ENCODE results near the gene TUBA8.

TUBA8 gene

DNA sequence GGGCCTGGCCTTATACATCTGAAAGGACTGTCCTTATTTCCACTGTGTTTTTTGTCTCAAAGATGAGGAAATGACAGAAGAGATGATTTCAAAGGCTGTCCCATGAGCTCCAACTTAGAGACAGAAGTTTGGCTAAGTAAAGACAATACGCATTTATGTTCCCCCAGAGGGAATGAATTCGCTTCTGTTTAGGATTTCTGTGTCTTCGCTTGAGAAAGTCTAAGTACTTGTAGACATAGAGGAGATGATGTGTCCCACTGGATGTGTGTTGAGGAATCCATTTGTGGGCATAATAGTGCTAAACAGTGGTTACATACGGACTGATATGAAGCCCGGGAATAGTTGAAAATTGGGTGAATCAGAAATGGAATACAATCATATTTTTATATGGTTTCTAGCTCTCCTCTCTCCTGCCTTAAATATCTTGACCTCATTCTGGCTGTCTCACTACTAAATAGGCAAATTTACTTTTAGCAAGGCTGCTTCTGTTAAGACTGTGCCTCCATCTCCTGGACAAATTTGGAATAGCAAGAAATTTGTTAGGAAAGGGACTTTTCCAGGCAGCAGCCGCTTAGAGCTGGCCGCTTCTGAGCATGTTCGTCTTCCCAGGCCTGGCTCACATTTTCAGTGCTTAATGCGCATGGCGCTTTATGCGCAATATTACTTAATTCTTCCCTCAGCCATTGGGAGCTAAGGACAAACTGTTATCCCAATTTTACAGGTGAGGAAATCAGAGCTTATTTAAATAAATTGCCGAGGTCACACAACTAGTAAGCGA is 34.7 kb upstream of the TUBA8 start:
- no peaks in the 10 kb centered on the region for H3K9me3 ChIP-seq (ENCODE audit: severe bottlenecking)
- DNase-seq (ENCODE audit: low spot score) = no peak
- peak overlapping the region; percentile 72 for H3K27ac ChIP-seq (ENCODE audit: poor library complexity, severe bottlenecking)
- TF ChIP-seq, protein P1, sequence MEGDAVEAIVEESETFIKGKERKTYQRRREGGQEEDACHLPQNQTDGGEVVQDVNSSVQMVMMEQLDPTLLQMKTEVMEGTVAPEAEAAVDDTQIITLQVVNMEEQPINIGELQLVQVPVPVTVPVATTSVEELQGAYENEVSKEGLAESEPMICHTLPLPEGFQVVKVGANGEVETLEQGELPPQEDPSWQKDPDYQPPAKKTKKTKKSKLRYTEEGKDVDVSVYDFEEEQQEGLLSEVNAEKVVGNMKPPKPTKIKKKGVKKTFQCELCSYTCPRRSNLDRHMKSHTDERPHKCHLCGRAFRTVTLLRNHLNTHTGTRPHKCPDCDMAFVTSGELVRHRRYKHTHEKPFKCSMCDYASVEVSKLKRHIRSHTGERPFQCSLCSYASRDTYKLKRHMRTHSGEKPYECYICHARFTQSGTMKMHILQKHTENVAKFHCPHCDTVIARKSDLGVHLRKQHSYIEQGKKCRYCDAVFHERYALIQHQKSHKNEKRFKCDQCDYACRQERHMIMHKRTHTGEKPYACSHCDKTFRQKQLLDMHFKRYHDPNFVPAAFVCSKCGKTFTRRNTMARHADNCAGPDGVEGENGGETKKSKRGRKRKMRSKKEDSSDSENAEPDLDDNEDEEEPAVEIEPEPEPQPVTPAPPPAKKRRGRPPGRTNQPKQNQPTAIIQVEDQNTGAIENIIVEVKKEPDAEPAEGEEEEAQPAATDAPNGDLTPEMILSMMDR (IDR thresholded peaks at IDR 0.05; ENCODE audit: poor library complexity, severe bottlenecking) = peak; percentile 92
- H3K4me1 ChIP-seq (ENCODE audit: insufficient read depth, poor library complexity, severe bottlenecking) = peaks cover 19% of the 10 kb centered on the region
- H3K36me3 ChIP-seq (ENCODE audit: low read depth) = peaks cover 20% of the 10 kb centered on the region
- H3K27me3 ChIP-seq (ENCODE audit: insufficient read depth, poor library complexity, severe bottlenecking) = no peaks in the 10 kb centered on the region
- no peak overlapping the region for H3K4me3 ChIP-seq (ENCODE audit: severe bottlenecking)
- ATAC-seq (ENCODE audit: low read depth) = peak; percentile 33; the same call in 2 of the 3 replicates

GRCh38 chr22:18077087-18077638 is 33.4 kb upstream of the TUBA8 start:
- ATAC-seq (ENCODE audit: low read depth) (no peak; the same call in 1 of the 3 replicates), DNase-seq (ENCODE audit: low spot score) (no peak)
- peak overlapping the region; percentile 62 for H3K4me3 ChIP-seq (ENCODE audit: severe bottlenecking)
- H3K27me3 ChIP-seq (ENCODE audit: insufficient read depth, poor library complexity, severe bottlenecking) = no peaks in the 10 kb centered on the region
- H3K4me1 ChIP-seq (ENCODE audit: insufficient read depth, poor library complexity, severe bottlenecking) = peaks cover 13% of the 10 kb centered on the region
- TF ChIP-seq, protein P1 (IDR thresholded peaks at IDR 0.05; ENCODE audit: poor library complexity, severe bottlenecking) = no peak
- H3K9me3 ChIP-seq (ENCODE audit: severe bottlenecking) = no peaks in the 10 kb centered on the region
- peaks cover 32% of the 10 kb centered on the region for H3K36me3 ChIP-seq (ENCODE audit: low read depth)
- H3K27ac ChIP-seq (ENCODE audit: poor library complexity, severe bottlenecking) = peak overlapping the region; percentile 72

DNA sequence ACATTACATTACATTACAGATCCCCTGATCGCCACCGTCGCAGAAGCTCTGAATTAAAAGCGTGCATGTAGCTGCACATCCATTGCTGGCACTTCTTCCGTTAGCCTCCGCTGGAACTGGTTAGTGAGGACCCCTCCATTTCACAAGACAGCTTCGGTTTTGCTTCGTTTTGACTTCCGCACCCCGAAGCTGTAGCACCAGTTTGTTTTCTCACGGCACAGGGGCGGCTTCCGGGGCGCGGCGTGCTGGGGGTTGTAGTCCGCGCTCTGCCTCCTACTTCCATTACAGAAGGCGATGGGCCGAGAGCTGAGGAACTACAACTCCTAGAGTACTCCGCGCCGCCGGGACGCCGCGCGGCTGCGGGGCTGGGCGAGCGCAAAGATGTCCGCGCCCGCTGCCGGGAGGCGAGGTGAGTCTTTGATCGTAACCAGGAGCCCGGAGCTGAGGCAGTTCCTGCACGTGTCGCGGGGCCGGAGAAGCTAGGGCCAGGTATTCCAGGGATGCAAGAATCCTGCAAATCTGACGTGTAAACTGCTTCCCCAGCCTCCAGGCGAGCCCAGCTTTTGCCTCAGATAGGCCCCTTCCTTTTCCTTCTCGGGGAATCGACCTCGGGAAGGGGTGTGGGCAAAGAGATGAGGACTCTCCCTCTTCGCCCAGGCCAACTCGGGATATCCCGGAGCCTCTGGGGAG is 32.8 kb upstream of the TUBA8 start, which contains the start of gene PEX26:
TSS of gene PEX26 (plus strand) at position 352 of the 690 bp plus-strand sequence. CDS start 387 bp downstream, outside the sequence.
- peaks cover 38% of the 10 kb centered on the region for H3K36me3 ChIP-seq (ENCODE audit: low read depth)
- peak within 1 kb of the TSS; percentile 62 for H3K4me3 ChIP-seq (ENCODE audit: severe bottlenecking)
- H3K27ac ChIP-seq (ENCODE audit: poor library complexity, severe bottlenecking) = peak within 1 kb of the TSS; percentile 72
- peak; percentile 96 for DNase-seq (ENCODE audit: low spot score)
- H3K4me1 ChIP-seq (ENCODE audit: insufficient read depth, poor library complexity, severe bottlenecking) = peaks cover 13% of the 10 kb centered on the region
- no peaks in the 10 kb centered on the region for H3K9me3 ChIP-seq (ENCODE audit: severe bottlenecking)
- ATAC-seq (ENCODE audit: low read depth) = peak; percentile 96
- TF ChIP-seq, protein P1 (IDR thresholded peaks at IDR 0.05; ENCODE audit: poor library complexity, severe bottlenecking) = no peak
- no peaks in the 10 kb centered on the region for H3K27me3 ChIP-seq (ENCODE audit: insufficient read depth, poor library complexity, severe bottlenecking)

GRCh38 chr22:18078329-18079041 is 32.1 kb upstream of the TUBA8 start:
- Histone ChIP-seq H3K4me1 (ENCODE audit: insufficient read depth, poor library complexity, severe bottlenecking) (peaks cover 13% of the 10 kb centered on the region), H3K27ac (ENCODE audit: poor library complexity, severe bottlenecking) (peak overlapping the region; percentile 72), H3K9me3 (ENCODE audit: severe bottlenecking) (no peaks in the 10 kb centered on the region), H3K27me3 (ENCODE audit: insufficient read depth, poor library complexity, severe bottlenecking) (no peaks in the 10 kb centered on the region), H3K4me3 (ENCODE audit: severe bottlenecking) (peak overlapping the region; percentile 62), H3K36me3 (ENCODE audit: low read depth) (peaks cover 45% of the 10 kb centered on the region)
- ATAC-seq (ENCODE audit: low read depth) = peak; percentile 51
- TF ChIP-seq, protein P1 (IDR thresholded peaks at IDR 0.05; ENCODE audit: poor library complexity, severe bottlenecking) = no peak
- no peak for DNase-seq (ENCODE audit: low spot score)

All from RWPE2 (cell line).